ENCODE measurements around the gene UCK2. TPM values are rescaled to one million over a fixed set of nuclear protein-coding genes. Genes with fewer than 3 reads are reported as not detected.

UCK2 gene
- total and polyA plus RNA-seq, 2 of the 8 experiments (the other 6 are each of a cell fraction or from before 2014, with no cell fraction given): 103 to 109 TPM

- no peak overlapping the region for H2BK20ac ChIP-seq (ENCODE audit: low read length)
- H3K4me1 ChIP-seq (replicated peaks in 1 of 4; ENCODE audit: control insufficient read depth in 3 of 4, insufficient read depth in 4 of 4, low read length in 3 of 4): peaks cover 0 to 16% (median 3%) of the 10 kb centered on the region in 4 experiments; a peak in 2 of 7 replicates
- no peak overlapping the region for H4K5ac ChIP-seq (ENCODE audit: insufficient read length, low read depth, low read length)
- no peak overlapping the region for H3K18ac ChIP-seq (ENCODE audit: extremely low read depth, low read length)
- peaks cover 25 to 99% of the 10 kb centered on the region in 2 experiments for H3K79me2 ChIP-seq (ENCODE audit: control insufficient read depth in 1 of 2, insufficient read depth in 2 of 2, low read length in 2 of 2)
- no peak overlapping the region for H4K91ac ChIP-seq (replicated peaks; ENCODE audit: insufficient read length, low read length)
- no peak for FAIRE-seq
- no peak overlapping the region for H3K56ac ChIP-seq (replicated peaks; ENCODE audit: insufficient read length, low read depth, low read length)
- no peak overlapping the region for H3K4me3 ChIP-seq (ENCODE audit: extremely low read depth in 1 of 4, insufficient read depth in 2 of 4, low read depth in 3 of 4, low read length in 4 of 4)
- no peak overlapping the region for H2BK120ac ChIP-seq (replicated peaks; ENCODE audit: low read depth, low read length)
- no peak overlapping the region for H2AFZ ChIP-seq (ENCODE audit: low read length)
- H2BK12ac ChIP-seq (ENCODE audit: low read depth, low read length): no peak overlapping the region
- no peak overlapping the region for H3K9ac ChIP-seq (replicated peaks in 1 of 4; ENCODE audit: extremely low read depth in 1 of 4, low read depth in 3 of 4, low read length in 3 of 4)
- H4K8ac ChIP-seq (ENCODE audit: extremely low read depth, insufficient read depth, low read length): no peak overlapping the region
- H2BK5ac ChIP-seq (ENCODE audit: low read depth, low read length): no peak overlapping the region
- H2AK5ac ChIP-seq (ENCODE audit: low read depth, low read length): no peak overlapping the region
- H3K36me3 ChIP-seq (ENCODE audit: control insufficient read depth in 2 of 4, insufficient read depth in 4 of 4, low read length in 3 of 4): peaks cover 0 to 15% (median 3%) of the 10 kb centered on the region in 4 experiments; a peak in 3 of 8 replicates
- H3K9me3 ChIP-seq (ENCODE audit: insufficient read depth in 2 of 2, low read depth in 1 of 2, low read length in 1 of 2): peaks cover 3 to 10% of the 10 kb centered on the region in 2 experiments; a peak in 2 of 4 replicates
- no peak for DNase-seq (ENCODE audit: low read depth in 1 of 2, low spot score in 2 of 2)
- WGBS, 2 experiments (ENCODE audit: extremely low coverage in 1 of 2, insufficient coverage in 1 of 2, insufficient read length in 1 of 2, insufficient replicate concordance in 2 of 2, low coverage in 1 of 2, low lambda C conversion rate in 2 of 2, missing lambda C conversion rate in 1 of 2): 84% methylated on average over 4 of the region's 4 CpGs; no CpG with 5 or more reads in 1 of the 2 experiments
- peaks cover 5% of the 10 kb centered on the region; the same call in 1 of the 2 replicates for H3K79me1 ChIP-seq (ENCODE audit: low read depth, low read length)
- no peak overlapping the region for H3K4ac ChIP-seq (replicated peaks; ENCODE audit: insufficient read length, low read depth, low read length)
- POLR2A ChIA-PET (ENCODE audit: partially characterized antibody): interaction anchor here (1.5 kb wide), 1 partner anchor 53 kb away, joined by 3 read pairs; the partner anchor contains the start of gene UCK2
- H3K4me2 ChIP-seq (ENCODE audit: insufficient read depth in 1 of 2, low read depth in 2 of 2, low read length in 2 of 2): no peak overlapping the region
- CTCF ChIA-PET (ENCODE audit: partially characterized antibody): no interaction called here
- no peaks in the 10 kb centered on the region for H3K23me2 ChIP-seq (ENCODE audit: low read depth, low read length)
- H3K23ac ChIP-seq (ENCODE audit: insufficient read length): no peak overlapping the region
- no peak overlapping the region for H2BK15ac ChIP-seq (ENCODE audit: low read length)
- no peaks in the 10 kb centered on the region for H3K27me3 ChIP-seq (replicated peaks in 1 of 4; ENCODE audit: control insufficient read depth in 3 of 4, extremely low read depth in 1 of 4, insufficient read depth in 3 of 4, low read length in 3 of 4)
- no peak overlapping the region for H3K14ac ChIP-seq (ENCODE audit: insufficient read length)
- peaks cover 15 to 20% of the 10 kb centered on the region in 2 experiments for H4K20me1 ChIP-seq (replicated peaks in 1 of 2; ENCODE audit: control insufficient read depth in 1 of 2, insufficient read depth in 2 of 2, low read length in 2 of 2)
- H3K27ac ChIP-seq (ENCODE audit: low read depth, low read length): no peak overlapping the region
- TF ChIP-seq CBX5 (IDR thresholded peaks at IDR 0.05; ENCODE audit: low read depth, low read length) (no peak), CHD1 (IDR thresholded peaks at IDR 0.05; ENCODE audit: low read depth, low read length) (no peak), SUZ12 (IDR thresholded peaks at IDR 0.05; ENCODE audit: low read length) (no peak), KDM4A (IDR thresholded peaks at IDR 0.05; ENCODE audit: low read depth, low read length, severe bottlenecking) (no peak), NANOG (IDR thresholded peaks at IDR 0.05; ENCODE audit: insufficient read depth, low read depth, low read length, poor library complexity, severe bottlenecking) (no peak), RFX5 (IDR thresholded peaks at IDR 0.05; ENCODE audit: borderline replicate concordance, low read depth, low read length) (no peak), SAP30 (IDR thresholded peaks at IDR 0.05; ENCODE audit: insufficient read depth, insufficient replicate concordance, low read length) (no peak), BCL11A (IDR thresholded peaks at IDR 0.05; ENCODE audit: low read depth in 2 of 2, low read length in 2 of 2) (no peak), HDAC6 (IDR thresholded peaks at IDR 0.05; ENCODE audit: low read depth, low read length) (no peak), CREB1 (IDR thresholded peaks at IDR 0.05) (no peak), EP300 (IDR thresholded peaks at IDR 0.05; ENCODE audit: borderline replicate concordance in 1 of 2, low read depth in 2 of 2, low read length in 2 of 2) (no peak), CTBP2 (IDR thresholded peaks at IDR 0.05; ENCODE audit: borderline replicate concordance, insufficient read depth, insufficient read length, low read length) (no peak)
Observed at GRCh38 chr1:165879946-165880345, 52.5 kb downstream of the UCK2 start.

Data from H1 (cell line).